HG02678 (cell line): ENCODE results near the gene KRTAP13-2.

Experiments used
- ATAC-seq: cut with Tn5 transposase; IDR thresholded peaks from one replicate; pipeline ENCODE4 v1.9.1; 2021; ENCODE audit warnings: mild to moderate bottlenecking, moderate library complexity; ENCODE audit not compliant: unreplicated experiment

Gene KRTAP13-2

DNA sequence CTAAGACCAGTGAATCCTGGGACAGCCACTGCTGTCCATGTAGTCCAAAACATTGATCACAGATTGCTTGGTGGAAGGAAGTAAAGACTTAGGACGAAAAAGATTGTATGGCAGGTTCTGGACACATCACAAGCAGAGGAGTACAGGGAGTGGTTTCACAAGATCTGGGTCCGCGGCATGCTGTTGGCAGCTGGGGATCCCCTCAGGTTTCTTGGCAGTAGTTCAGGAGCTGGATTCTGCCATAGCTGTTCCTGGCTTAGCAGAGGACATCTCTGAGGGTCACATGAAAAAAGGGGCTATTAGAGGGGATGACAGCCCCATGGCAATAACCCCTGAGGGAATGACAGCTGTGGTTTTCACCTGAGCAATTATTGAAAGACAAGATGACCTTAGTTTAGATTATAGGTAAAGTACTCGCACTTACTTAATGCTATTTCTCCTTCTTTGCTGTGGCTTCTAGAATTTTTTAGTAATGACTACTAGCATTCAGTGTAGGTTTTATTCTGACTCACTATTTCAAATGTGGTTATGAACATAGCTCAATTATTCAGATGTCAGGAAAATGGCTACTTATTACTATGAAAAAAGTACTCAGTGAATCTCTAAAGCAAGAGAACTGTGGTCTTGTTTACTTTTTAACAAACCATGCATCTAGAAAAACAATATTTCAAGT, 42.7 kb downstream of the KRTAP13-2 start:
- no peak for ATAC-seq

DNA sequence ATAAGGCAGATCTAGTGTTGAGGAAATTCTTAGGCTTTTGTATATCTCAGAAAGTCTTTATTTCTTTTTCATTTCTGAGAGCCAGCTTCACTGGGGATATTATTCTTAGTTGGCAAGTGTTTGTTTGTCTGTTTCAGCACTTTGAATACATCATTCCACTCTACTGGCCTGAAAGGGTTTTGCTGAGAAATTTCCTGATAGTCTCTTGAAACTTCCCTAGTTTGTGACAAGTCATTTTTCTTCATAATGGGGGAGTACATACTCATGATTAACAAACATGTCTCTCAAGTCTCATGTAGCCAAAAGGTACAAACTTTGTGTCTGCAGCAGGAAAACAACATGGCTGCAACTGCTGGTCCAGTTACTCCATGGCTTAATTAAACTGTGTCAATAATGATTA, 45.7 kb downstream of the KRTAP13-2 start:
- no peak for ATAC-seq
